Measurements from ENCODE around the gene ZBTB20.

ZBTB20 gene

GRCh38 chr3:114743746-114744485, 403.2 kb downstream of the ZBTB20 start:
- Histone ChIP-seq H3K4me3 (ENCODE audit: low read length) (no peak overlapping the region), H3F3A (ENCODE audit: insufficient read depth, low read length) (no peaks in the 10 kb centered on the region), H3K27ac (ENCODE audit: low read length) (no peak overlapping the region), H3K9ac (ENCODE audit: low read length) (no peak overlapping the region), H3K79me2 (ENCODE audit: low read length) (no peaks in the 10 kb centered on the region), H3K36me3 (replicated peaks; ENCODE audit: insufficient read depth, low read length) (no peaks in the 10 kb centered on the region), H3K4me2 (ENCODE audit: low read depth, low read length) (no peak overlapping the region), H4K20me1 (ENCODE audit: insufficient read depth, low read length) (no peaks in the 10 kb centered on the region), H3K9me3 (replicated peaks; ENCODE audit: insufficient read depth, low read length) (no peaks in the 10 kb centered on the region), H2AFZ (ENCODE audit: low read length) (no peak overlapping the region), H3K27me3 (replicated peaks; ENCODE audit: insufficient read depth, low read length) (no peaks in the 10 kb centered on the region), H3K4me1 (ENCODE audit: low read length) (no peaks in the 10 kb centered on the region), H3K9me2 (replicated peaks; ENCODE audit: insufficient read depth, low read length) (no peaks in the 10 kb centered on the region)
- no peak for DNase-seq
- TF ChIP-seq EZH2 (optimal IDR thresholded peaks at IDR 0.05; ENCODE audit: low read depth, low read length) (no peak), CTCF (IDR thresholded peaks at IDR 0.05; ENCODE audit: low read length) (no peak), EZH2phosphoT487 (IDR thresholded peaks at IDR 0.05; ENCODE audit: low read length) (no peak)

DNA sequence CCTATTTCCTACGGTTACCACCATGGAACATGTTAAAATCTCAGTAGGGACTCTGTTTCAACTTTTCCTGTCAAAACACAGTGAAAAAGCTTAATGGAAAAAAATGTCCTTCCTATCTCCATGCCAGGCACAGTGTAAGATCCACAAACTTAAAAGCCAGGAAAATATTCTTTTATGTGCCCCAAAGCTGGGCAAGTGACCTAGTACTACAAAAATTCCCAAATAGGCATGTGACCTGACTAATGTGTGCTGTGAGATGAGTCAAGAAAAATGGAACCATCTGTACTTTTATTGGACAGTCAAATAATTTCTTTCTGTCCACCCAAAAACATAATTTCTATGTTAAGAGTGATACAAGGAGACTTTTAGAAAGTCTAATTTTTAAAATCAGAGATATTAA, 406.0 kb downstream of the ZBTB20 start:
- no peaks in the 10 kb centered on the region for H3K27me3 ChIP-seq (replicated peaks; ENCODE audit: insufficient read depth, low read length)
- H3K9me3 ChIP-seq (replicated peaks; ENCODE audit: insufficient read depth, low read length), result no peaks in the 10 kb centered on the region
- H3K9me2 ChIP-seq (replicated peaks; ENCODE audit: insufficient read depth, low read length), result no peaks in the 10 kb centered on the region
- H3K27ac ChIP-seq (ENCODE audit: low read length), result no peak overlapping the region
- no peak for DNase-seq
- no peaks in the 10 kb centered on the region for H4K20me1 ChIP-seq (ENCODE audit: insufficient read depth, low read length)
- no peak overlapping the region for H3K9ac ChIP-seq (ENCODE audit: low read length)
- no peaks in the 10 kb centered on the region for H3F3A ChIP-seq (ENCODE audit: insufficient read depth, low read length)
- no peak overlapping the region for H2AFZ ChIP-seq (ENCODE audit: low read length)
- no peak overlapping the region for H3K4me3 ChIP-seq (ENCODE audit: low read length)
- no peak overlapping the region for H3K4me2 ChIP-seq (ENCODE audit: low read depth, low read length)
- H3K79me2 ChIP-seq (ENCODE audit: low read length), result no peaks in the 10 kb centered on the region
- no peak for TF ChIP-seq EZH2 (optimal IDR thresholded peaks at IDR 0.05; ENCODE audit: low read depth, low read length)
- no peak for TF ChIP-seq CTCF (IDR thresholded peaks at IDR 0.05; ENCODE audit: low read length)
- no peak for TF ChIP-seq EZH2phosphoT487 (IDR thresholded peaks at IDR 0.05; ENCODE audit: low read length)
- H3K36me3 ChIP-seq (replicated peaks; ENCODE audit: insufficient read depth, low read length), result no peaks in the 10 kb centered on the region
- H3K4me1 ChIP-seq (ENCODE audit: low read length), result no peaks in the 10 kb centered on the region

DNA sequence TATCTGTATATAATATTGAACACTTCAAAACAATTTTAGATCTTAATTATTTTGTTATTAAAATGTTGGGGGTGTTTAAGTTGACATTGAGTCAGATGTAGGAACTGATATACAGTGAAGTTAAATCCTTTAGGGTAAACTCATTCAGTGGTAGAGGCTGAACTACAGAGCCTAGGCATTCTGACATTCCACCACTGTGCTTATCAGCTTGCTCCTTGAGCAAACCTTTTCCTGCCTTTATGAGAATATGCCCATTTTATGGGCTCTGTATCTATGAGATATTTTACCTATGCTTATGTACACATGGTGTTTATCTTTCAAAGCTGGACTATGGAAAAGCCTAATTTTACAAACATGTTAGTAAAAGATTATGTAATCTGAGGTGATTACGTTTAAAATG, 407.5 kb downstream of the ZBTB20 start:
- no peak overlapping the region for H3K4me3 ChIP-seq (ENCODE audit: low read length)
- no peaks in the 10 kb centered on the region for H3K9me3 ChIP-seq (replicated peaks; ENCODE audit: insufficient read depth, low read length)
- H4K20me1 ChIP-seq (ENCODE audit: insufficient read depth, low read length), result no peaks in the 10 kb centered on the region
- no peaks in the 10 kb centered on the region for H3F3A ChIP-seq (ENCODE audit: insufficient read depth, low read length)
- H3K36me3 ChIP-seq (replicated peaks; ENCODE audit: insufficient read depth, low read length), result no peaks in the 10 kb centered on the region
- no peaks in the 10 kb centered on the region for H3K79me2 ChIP-seq (ENCODE audit: low read length)
- H3K4me1 ChIP-seq (ENCODE audit: low read length), result no peaks in the 10 kb centered on the region
- H3K27me3 ChIP-seq (replicated peaks; ENCODE audit: insufficient read depth, low read length), result no peaks in the 10 kb centered on the region
- TF ChIP-seq EZH2 (optimal IDR thresholded peaks at IDR 0.05; ENCODE audit: low read depth, low read length), result no peak
- TF ChIP-seq EZH2phosphoT487 (IDR thresholded peaks at IDR 0.05; ENCODE audit: low read length), result no peak
- TF ChIP-seq CTCF (IDR thresholded peaks at IDR 0.05; ENCODE audit: low read length), result no peak
- no peak for DNase-seq
- no peak overlapping the region for H3K4me2 ChIP-seq (ENCODE audit: low read depth, low read length)
- H3K9me2 ChIP-seq (replicated peaks; ENCODE audit: insufficient read depth, low read length), result no peaks in the 10 kb centered on the region
- H3K9ac ChIP-seq (ENCODE audit: low read length), result no peak overlapping the region
- no peak overlapping the region for H3K27ac ChIP-seq (ENCODE audit: low read length)
- H2AFZ ChIP-seq (ENCODE audit: low read length), result no peak overlapping the region

Data from MM.1S (cell line).